Measurements from ENCODE around the gene GFRA4.

Gene GFRA4

DNA sequence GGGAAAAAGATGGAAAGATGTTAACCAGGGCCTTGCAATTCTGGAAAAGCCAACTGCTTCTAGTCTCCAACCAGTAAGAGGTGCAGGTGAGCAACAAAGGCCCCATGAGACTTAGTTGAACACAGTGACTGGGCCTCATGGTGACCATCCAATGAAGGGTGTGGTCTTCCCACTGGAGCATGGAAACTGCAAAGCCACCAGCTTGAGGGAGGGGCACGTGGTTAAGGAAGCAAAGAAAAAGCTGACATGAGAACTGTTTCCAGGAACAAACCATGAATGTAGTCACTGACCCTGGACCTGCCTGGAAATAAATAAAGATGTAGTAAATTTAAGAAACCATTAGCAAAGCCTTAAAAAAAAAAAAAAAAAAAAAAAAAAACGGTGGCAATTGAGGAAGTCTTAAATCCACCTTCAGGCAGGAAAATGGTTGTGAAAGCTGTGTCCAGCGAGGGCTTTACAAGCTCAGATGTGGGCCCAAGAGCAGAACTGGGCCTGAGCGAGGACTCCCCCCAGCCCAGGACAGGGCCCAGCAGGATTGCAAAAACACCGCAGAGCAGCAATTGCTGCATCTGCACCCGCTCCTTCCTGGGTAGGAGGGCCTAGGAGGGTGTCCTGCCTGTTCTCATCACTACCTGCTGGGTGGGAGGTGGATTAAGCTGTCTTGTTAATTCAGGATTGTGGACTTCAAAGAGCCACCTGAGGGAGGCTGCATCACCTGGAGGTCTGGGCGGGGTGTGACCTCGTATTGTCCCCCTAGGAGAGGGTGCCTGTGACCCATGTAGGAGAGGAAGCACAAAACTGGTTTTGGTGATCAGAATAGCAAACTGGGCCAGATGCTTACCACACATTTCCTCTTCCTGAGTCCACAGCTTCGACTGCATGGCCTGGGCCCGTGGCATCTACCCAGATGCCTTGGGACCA, 10.3 kb downstream of the GFRA4 start:
- DNase-seq (ENCODE audit: low read depth), result no peak

- DNase-seq (ENCODE audit: low read depth), result no peak
Measured at GRCh38 chr20:3652221-3652620, 11.0 kb downstream of the GFRA4 start.

- no peak for DNase-seq (ENCODE audit: low read depth)
Measured at GRCh38 chr20:3651204-3651962, 11.8 kb downstream of the GFRA4 start.

GRCh38 chr20:3648951-3649350, 14.2 kb downstream of the GFRA4 start:
- no peak for DNase-seq (ENCODE audit: low read depth)

- no peak for DNase-seq (ENCODE audit: low read depth)
Measured at GRCh38 chr20:3647473-3647872, 15.7 kb downstream of the GFRA4 start.

DNA sequence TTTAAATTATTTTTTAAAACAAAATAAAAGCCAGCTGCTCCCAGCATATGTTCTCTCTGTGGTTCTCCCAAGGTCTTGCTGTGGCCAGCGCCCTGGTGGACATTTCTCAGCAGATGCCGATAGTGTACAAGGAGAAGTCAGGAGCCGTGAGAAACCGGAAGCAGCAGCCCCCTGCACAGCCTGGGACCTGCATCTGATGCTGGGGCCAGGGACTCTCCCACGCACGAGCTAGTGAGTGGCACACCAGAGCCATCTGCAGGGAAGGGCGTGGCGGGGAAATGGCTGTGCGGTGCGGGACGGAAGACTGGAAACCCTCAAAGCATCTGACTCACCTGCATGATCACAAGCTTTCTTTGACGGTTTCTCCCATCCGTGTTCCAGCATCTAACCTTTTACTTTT, 16.5 kb downstream of the GFRA4 start:
- DNase-seq (ENCODE audit: low read depth), result no peak

DNA sequence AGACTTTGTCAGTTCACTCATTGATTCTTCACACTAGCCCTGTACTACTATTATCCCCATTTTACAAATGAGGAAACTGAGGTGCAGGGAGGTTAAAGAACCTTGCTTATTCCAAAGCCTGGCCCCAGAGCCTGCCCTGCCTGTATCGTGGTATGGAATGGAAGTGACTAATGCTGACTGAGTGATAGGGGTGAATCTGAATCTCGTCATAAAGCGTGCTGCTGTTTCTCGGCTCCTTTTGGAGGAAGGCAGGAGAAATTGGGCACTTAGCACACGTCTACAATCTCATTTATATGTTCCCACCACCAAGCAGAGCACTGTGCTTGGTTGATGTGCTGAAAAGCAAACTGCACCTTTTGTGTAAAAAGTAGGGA, 17.1 kb downstream of the GFRA4 start:
- no peak for DNase-seq (ENCODE audit: low read depth)

- no peak for DNase-seq (ENCODE audit: low read depth)
Measured at GRCh38 chr20:3645309-3646066, 17.7 kb downstream of the GFRA4 start.

- no peak for DNase-seq (ENCODE audit: low read depth)
Measured at GRCh38 chr20:3640259-3640658, 22.9 kb downstream of the GFRA4 start.

DNA sequence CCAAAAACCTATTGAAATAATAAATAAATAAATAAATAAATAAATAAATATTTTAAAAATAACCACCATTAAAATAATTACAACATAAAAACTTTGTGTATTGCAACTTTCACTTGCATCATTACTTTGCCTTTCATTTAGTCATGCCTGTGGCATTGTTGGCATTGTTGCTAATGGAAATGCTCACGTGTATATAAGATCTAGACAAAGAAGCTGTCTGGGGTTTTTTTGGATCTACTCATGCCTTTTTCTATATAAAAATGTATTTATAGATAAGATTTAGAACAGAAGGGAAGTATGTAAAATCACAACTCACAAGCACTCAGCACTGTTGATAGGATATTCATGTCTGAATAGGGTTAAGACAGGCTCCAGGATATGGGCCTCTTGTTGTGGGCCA, 27.9 kb downstream of the GFRA4 start:
- no peak for DNase-seq (ENCODE audit: low read depth)

DNA sequence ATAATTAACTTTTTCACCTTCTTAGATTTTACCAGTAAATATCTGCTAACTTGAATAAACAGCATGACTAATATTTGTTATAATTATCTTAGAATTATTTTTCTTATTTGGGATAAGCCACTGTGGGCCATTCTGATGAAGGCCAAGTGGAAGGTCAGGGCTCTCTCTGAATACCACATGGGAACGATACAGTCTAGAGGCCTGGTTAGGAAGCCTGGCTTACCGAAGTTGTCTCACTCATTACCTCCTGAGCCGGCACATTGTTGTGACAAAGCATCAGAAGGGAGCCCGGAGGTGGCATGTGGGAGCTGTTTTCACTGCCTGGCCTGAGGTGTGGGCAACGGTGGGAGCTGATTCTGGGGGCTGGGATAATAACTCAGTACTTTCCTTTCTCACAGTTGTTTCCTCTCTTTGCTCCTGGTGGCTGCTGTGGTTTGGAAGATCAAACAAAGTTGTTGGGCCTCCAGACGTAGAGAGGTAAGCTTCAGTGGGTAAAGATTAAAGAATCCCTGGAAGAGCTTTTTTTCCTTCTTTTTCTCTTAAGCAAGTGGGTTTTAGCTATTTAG, 29.2 kb downstream of the GFRA4 start:
- no peak for DNase-seq (ENCODE audit: low read depth)

DNA sequence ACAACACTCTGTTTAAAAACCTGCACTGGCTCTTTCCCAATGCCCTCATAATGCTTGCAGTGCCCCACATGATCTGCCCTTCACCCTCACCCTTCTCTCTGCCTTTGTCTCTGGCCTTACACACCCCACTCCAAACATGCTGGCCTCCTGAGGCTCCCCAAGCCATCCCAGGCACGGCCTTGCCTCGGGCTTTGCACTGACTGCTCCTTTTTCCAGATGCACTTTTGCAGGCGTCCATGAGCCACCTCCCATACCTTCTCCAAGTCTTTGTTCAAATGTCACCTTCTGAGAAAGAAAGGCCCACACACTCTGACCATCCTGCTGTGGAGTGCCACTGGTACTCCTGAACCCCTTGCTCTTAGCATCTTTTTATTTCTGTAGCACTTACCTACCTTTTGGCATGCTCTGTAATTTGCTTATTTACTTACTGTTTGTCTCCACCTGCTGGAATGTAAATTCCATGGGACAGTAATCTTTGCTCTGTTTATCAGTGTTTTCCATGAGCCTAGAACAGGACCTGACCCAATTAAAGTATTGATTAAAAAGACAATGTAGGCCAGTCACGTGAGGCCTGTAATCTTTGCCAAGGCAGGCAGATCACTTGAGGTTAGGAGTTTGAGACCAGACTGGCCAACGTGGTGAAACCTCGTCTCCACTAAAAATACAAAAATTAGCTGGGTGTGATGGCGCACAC, 30.7 kb downstream of the GFRA4 start:
- no peak for DNase-seq (ENCODE audit: low read depth)

DNA sequence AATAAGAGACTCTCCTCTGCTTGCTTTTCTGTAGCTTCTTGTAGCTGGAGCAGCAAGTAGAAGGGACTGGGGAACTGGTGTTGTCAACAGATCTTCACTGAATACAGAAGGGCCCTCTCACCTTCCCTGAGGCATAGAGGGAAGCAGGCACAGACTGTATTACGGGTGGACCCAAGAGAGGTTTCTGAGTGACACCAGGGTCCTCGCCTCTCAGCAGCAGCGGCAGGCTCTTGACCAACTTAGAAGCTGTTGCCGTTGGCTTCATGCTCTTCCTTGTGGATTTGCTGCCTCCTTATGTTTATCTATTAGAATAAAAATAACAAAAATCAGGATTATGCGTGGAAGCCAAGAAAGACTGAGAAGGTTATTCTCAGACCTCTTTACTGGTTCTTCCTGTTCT, 31.7 kb downstream of the GFRA4 start:
- DNase-seq (ENCODE audit: low read depth), result no peak

DNA sequence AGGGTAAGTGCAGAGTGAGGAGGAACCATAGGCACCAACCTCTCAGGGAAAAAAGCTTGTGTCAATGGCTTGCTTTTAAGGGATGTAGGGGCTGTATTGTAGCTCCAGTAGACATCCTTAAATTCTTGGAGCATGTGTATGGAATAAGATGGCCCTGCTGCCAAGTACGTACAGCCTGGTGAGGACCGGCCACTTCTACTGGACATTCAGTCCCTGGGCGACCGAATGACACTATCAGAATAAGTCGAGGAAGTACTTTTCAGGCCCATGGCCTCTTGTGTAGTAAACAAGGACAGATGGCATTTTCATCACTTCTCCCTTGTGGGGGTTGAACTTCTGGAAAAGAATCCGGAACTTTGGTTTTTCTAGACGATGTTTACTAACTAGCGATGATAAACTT, 32.8 kb downstream of the GFRA4 start:
- no peak for DNase-seq (ENCODE audit: low read depth)

- no peak for DNase-seq (ENCODE audit: low read depth)
Measured at GRCh38 chr20:3629893-3630292, 33.3 kb downstream of the GFRA4 start.

GRCh38 chr20:3628502-3629314, 34.5 kb downstream of the GFRA4 start:
- no peak for DNase-seq (ENCODE audit: low read depth)

DNA sequence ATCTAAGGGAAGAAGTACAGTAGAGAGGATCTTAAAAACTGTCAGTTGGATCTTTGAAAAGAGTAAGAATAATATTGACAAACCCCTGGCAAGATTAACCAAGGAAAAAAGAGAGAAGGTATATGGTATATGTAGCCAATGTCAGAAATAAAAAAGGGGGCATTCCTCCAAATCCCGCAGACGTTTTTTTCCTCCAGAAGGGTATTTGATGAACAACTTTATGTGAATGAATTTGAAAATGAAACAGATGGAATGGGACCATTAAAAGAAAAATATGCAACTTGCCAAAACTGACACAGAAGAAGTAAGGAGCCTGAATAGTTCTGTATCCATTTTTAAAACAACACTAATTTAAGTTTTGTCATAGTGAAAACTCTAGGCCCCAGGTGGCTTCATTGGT, 35.7 kb downstream of the GFRA4 start:
- no peak for DNase-seq (ENCODE audit: low read depth)

DNA sequence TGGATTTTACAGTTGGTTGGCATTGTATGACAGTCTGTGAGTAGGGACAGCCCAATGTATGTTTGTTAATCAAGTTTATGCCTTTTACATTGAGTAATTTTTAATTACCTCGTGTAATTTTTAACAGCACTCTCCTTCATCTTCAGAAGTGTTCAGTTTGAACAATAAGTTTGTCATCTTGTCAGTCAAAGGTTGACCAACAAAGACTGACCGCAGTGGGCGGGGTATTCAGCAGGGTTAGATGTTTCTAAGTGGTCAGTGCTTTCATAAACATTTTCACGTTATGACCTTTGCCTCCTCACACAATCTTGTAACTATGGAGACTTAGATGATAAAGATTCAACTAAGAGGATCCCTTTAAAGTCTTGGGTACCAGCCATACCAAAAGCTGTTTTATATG, 40.8 kb downstream of the GFRA4 start:
- no peak for DNase-seq (ENCODE audit: low read depth)

GRCh38 chr20:3621111-3621510, 42.1 kb downstream of the GFRA4 start:
- DNase-seq (ENCODE audit: low read depth), result no peak

DNA sequence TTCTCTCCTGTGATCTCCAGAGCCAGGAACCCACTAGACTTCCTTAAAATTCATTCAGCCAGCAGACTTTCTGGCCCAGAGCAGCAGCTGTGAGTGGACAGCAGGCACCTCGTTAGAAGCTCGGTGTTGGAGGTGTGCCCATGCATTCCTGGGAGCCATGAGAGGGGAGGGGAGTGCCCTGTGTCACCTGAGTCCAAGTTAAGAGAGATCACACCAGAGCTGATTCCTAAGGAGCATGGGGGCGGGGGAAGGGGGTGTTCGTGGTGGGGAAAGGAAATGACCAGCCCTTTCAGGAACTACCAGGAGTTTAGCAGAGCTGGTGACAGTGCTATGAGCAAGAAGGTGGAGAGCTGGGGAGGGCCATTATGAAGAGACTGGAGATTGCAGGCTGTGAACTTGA, 46.9 kb downstream of the GFRA4 start:
- DNase-seq (ENCODE audit: low read depth), result no peak
